SW 1271 (cell line): ENCODE results near the gene MAST4.

Experiments used
- DNase-seq, 2 experiments: peaks; one replicate each; lab custom pipeline; 2025; lab: John Stamatoyannopoulos, UW

The MAST4 gene

GRCh38 chr5:67019065-67019845 is 423.1 kb downstream of the MAST4 start:
- no peak for DNase-seq

GRCh38 chr5:67020096-67020615 is 424.0 kb downstream of the MAST4 start:
- DNase-seq = no peak

- no peak for DNase-seq
Observed at GRCh38 chr5:67021031-67021430, 424.8 kb downstream of the MAST4 start.

- DNase-seq = no peak
Observed at GRCh38 chr5:67021521-67021920, 425.3 kb downstream of the MAST4 start.

- no peak for DNase-seq
Observed at GRCh38 chr5:67021962-67022361, 425.8 kb downstream of the MAST4 start.

GRCh38 chr5:67025457-67025856 is 429.3 kb downstream of the MAST4 start:
- no peak for DNase-seq

GRCh38 chr5:67026278-67026677 is 430.1 kb downstream of the MAST4 start:
- no peak for DNase-seq

GRCh38 chr5:67027171-67027570 is 431.0 kb downstream of the MAST4 start:
- DNase-seq = no peak

GRCh38 chr5:67028371-67028770 is 432.2 kb downstream of the MAST4 start:
- no peak for DNase-seq

- DNase-seq = no peak
Observed at GRCh38 chr5:67028941-67029340, 432.7 kb downstream of the MAST4 start.

GRCh38 chr5:67029481-67029880 is 433.3 kb downstream of the MAST4 start:
- DNase-seq = no peak

- no peak for DNase-seq
Observed at GRCh38 chr5:67030289-67031056, 434.3 kb downstream of the MAST4 start.

GRCh38 chr5:67031057-67031443 is 434.9 kb downstream of the MAST4 start:
- DNase-seq = no peak

- DNase-seq = no peak
Observed at GRCh38 chr5:67031692-67032091, 435.5 kb downstream of the MAST4 start.

GRCh38 chr5:67032921-67033664 is 436.9 kb downstream of the MAST4 start:
- no peak for DNase-seq

- DNase-seq = no peak
Observed at GRCh38 chr5:67033880-67034651, 437.9 kb downstream of the MAST4 start.

- DNase-seq = no peak
Observed at GRCh38 chr5:67035098-67035740, 439.0 kb downstream of the MAST4 start.

- DNase-seq = no peak
Observed at GRCh38 chr5:67037171-67037570, 441.0 kb downstream of the MAST4 start.

- DNase-seq = no peak
Observed at GRCh38 chr5:67038817-67039603, 442.8 kb downstream of the MAST4 start.
